ENCODE results near the gene TOR1B. TPM values are rescaled to one million over a fixed set of nuclear protein-coding genes. Genes with fewer than 3 reads are reported as not detected.
"Not testable (repeated sequence)": the region's sequence is repeated elsewhere in the genome, so short reads cannot be mapped to it uniquely, and the experiment has no call there.

Gene TOR1B
- total RNA-seq, 1 donor from 2014 or later = 32.1 TPM

GRCh38 chr9:129759804-129760502, 43.0 kb upstream of the TOR1B start:
- Mint-ChIP-seq H3K36me3 (ENCODE audit: unreplicated experiment) (no peaks in the 10 kb centered on the region), H3K9me3 (ENCODE audit: unreplicated experiment) (no peaks in the 10 kb centered on the region), H3K4me1 (ENCODE audit: unreplicated experiment) (peaks cover 29% of the 10 kb centered on the region), H3K4me3 (ENCODE audit: unreplicated experiment) (no peak overlapping the region), H3K27ac (ENCODE audit: unreplicated experiment) (no peak overlapping the region), H3K27me3 (ENCODE audit: unreplicated experiment) (no peaks in the 10 kb centered on the region)
- DNase-seq (ENCODE audit: extremely low spot score, unreplicated experiment) = no peak
- no peak for TF ChIP-seq CTCF (IDR thresholded peaks at IDR 0.05)

GRCh38 chr9:129760784-129761183, 42.2 kb upstream of the TOR1B start:
- H3K27me3 Mint-ChIP-seq (ENCODE audit: unreplicated experiment); H3K4me3 Mint-ChIP-seq (ENCODE audit: unreplicated experiment); H3K9me3 Mint-ChIP-seq (ENCODE audit: unreplicated experiment); H3K27ac Mint-ChIP-seq (ENCODE audit: unreplicated experiment); DNase-seq (ENCODE audit: extremely low spot score, unreplicated experiment); H3K36me3 Mint-ChIP-seq (ENCODE audit: unreplicated experiment): not testable (repeated sequence)
- peaks cover 29% of the 10 kb centered on the region for H3K4me1 Mint-ChIP-seq (ENCODE audit: unreplicated experiment)

- peaks cover 29% of the 10 kb centered on the region for H3K4me1 Mint-ChIP-seq (ENCODE audit: unreplicated experiment)
- no peak overlapping the region for H3K4me3 Mint-ChIP-seq (ENCODE audit: unreplicated experiment)
- no peaks in the 10 kb centered on the region for H3K36me3 Mint-ChIP-seq (ENCODE audit: unreplicated experiment)
- no peak for TF ChIP-seq CTCF (IDR thresholded peaks at IDR 0.05)
- peak overlapping the region; percentile 66 for H3K27ac Mint-ChIP-seq (ENCODE audit: unreplicated experiment)
- no peaks in the 10 kb centered on the region for H3K27me3 Mint-ChIP-seq (ENCODE audit: unreplicated experiment)
- H3K9me3 Mint-ChIP-seq (ENCODE audit: unreplicated experiment) = no peaks in the 10 kb centered on the region
- no peak for DNase-seq (ENCODE audit: extremely low spot score, unreplicated experiment)
Measured at GRCh38 chr9:129761293-129761900, 41.6 kb upstream of the TOR1B start.

- Mint-ChIP-seq H3K9me3 (ENCODE audit: unreplicated experiment) (no peaks in the 10 kb centered on the region), H3K27me3 (ENCODE audit: unreplicated experiment) (no peaks in the 10 kb centered on the region), H3K36me3 (ENCODE audit: unreplicated experiment) (no peaks in the 10 kb centered on the region), H3K27ac (ENCODE audit: unreplicated experiment) (peak overlapping the region; percentile 66), H3K4me1 (ENCODE audit: unreplicated experiment) (peaks cover 29% of the 10 kb centered on the region), H3K4me3 (ENCODE audit: unreplicated experiment) (no peak overlapping the region)
- TF ChIP-seq CTCF (IDR thresholded peaks at IDR 0.05) = no peak
- no peak for DNase-seq (ENCODE audit: extremely low spot score, unreplicated experiment)
Measured at GRCh38 chr9:129761901-129762369, 41.0 kb upstream of the TOR1B start.

- not testable (repeated sequence) for H3K27me3 Mint-ChIP-seq (ENCODE audit: unreplicated experiment); H3K9me3 Mint-ChIP-seq (ENCODE audit: unreplicated experiment); DNase-seq (ENCODE audit: extremely low spot score, unreplicated experiment); H3K36me3 Mint-ChIP-seq (ENCODE audit: unreplicated experiment); H3K4me3 Mint-ChIP-seq (ENCODE audit: unreplicated experiment)
- Mint-ChIP-seq H3K4me1 (ENCODE audit: unreplicated experiment) (peaks cover 26% of the 10 kb centered on the region), H3K27ac (ENCODE audit: unreplicated experiment) (peak overlapping the region; percentile 66)
Measured at GRCh38 chr9:129762370-129762984, 40.5 kb upstream of the TOR1B start.
